Activated CD8-positive, alpha-beta memory T cell treated with anti-CD3 and anti-CD28 coated beads for 48 hours (primary cell): ENCODE data around the gene ATP8A2.
"Not testable (repeated sequence)": the region's sequence is repeated elsewhere in the genome, so short reads cannot be mapped to it uniquely, and the experiment has no call there.

Experiments
- DNase-seq, 3 experiments: peaks; one replicate each; pipeline ENCODE4 v3.0.0-alpha.2; 2020; ENCODE audit warnings: low read depth in 2 of 3, low spot score in 2 of 3

ATP8A2 gene

GRCh38 chr13:25462301-25463125 is 90.7 kb downstream of the ATP8A2 start:
- no peak for DNase-seq

DNA sequence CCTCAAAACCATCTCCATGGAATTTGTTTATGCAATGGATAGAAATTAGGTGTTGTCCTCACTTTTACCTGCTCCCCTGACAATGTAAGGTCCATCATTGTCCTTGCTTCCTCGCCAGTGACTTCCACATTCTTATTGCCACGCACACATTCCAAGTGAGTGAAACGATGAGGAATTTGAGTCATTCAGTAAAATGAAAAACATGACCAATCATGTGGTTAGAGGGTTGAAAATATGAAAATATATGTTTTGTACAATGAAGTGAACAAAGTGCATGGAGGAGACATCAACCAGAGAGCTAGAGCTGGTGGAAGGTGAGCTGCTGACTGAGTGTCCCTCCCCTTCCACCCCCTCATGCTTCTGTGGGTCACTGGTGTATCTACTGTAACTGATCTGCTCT is 91.7 kb downstream of the ATP8A2 start:
- DNase-seq: no peak

DNA sequence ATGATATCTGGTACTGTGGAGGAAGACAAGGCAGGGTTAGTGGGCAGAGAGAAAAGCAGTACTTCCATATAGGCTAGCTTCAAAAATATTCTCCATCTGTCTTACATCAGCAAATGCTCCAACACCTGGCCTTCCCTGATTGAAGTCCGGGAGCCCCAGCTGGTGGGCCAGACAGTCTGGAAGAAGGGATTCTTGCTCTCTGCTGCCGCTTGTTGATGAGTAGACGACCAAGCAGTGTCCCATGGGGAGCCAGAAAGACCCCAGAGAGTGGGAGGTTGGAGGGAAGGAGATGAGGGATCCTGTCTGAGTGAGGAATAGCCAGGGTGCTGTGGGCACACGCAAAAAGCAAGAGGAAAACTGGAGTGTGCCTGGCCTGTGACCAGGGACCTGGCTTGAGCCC is 95.1 kb downstream of the ATP8A2 start:
- DNase-seq: no peak

GRCh38 chr13:25468325-25469168 is 96.8 kb downstream of the ATP8A2 start:
- no peak for DNase-seq

- no peak for DNase-seq
These were observed 97.4 kb downstream of the ATP8A2 start for GRCh38 chr13:25469169-25469525.

DNA sequence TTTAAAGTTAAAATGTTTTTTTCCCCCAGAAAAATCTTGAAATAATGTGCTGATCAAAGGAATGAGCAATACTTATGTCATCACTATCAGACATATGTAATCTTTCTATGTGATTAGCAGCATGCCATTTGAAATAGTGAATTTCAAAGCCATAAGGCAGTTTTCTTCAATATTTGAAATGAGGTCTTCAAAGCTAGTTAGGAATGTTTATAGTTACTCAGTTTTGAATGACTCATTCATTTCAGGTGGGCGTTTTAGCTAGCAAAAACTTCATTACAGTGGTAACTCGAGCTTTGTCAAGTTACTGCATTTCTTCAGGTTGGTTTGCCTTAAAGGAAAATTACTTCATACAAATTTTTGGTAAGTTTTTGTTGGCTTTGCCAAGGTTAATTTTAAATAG is 102.1 kb downstream of the ATP8A2 start:
- no peak for DNase-seq

DNA sequence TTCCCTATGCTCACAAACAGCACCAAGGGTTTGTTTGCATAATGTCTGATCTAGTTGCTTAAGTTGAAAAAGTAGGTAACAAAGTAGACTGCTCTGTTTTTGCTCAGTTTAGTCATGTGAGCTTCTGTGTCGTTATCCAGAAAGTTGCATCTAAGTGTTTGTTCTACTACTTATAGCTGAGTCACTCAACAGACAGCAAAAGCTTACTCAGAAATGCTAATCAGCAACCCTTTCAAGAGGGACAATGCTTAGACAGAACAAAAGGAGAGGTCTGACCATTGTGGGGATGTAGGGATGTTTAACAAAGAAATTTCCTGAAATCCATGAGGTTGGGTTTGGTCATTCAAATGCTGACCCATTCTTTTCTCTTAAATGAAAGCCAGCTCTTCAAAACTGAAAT is 106.4 kb downstream of the ATP8A2 start:
- no peak for DNase-seq

- DNase-seq: no peak
These were observed 117.5 kb downstream of the ATP8A2 start for GRCh38 chr13:25489238-25489637.

DNA sequence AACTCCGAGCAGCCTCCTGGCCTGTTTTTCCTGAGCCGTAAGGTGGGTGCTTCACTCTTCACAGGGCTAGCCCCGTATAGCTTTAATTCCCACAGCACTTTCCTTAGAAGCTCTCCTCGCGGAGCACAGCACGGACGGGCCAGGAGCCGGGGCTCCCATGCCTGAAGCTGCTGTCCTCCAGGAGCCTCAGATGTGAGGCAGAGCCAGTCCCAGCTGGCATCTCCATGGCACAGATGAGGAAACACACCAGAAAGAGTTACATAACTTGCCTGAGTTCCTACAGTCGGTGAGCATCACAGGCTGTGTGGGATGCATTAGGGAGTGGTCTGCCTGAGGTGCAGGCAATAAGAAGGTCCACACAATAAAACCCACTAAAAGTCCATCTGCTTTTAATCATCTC is 118.5 kb downstream of the ATP8A2 start:
- no peak for DNase-seq

DNA sequence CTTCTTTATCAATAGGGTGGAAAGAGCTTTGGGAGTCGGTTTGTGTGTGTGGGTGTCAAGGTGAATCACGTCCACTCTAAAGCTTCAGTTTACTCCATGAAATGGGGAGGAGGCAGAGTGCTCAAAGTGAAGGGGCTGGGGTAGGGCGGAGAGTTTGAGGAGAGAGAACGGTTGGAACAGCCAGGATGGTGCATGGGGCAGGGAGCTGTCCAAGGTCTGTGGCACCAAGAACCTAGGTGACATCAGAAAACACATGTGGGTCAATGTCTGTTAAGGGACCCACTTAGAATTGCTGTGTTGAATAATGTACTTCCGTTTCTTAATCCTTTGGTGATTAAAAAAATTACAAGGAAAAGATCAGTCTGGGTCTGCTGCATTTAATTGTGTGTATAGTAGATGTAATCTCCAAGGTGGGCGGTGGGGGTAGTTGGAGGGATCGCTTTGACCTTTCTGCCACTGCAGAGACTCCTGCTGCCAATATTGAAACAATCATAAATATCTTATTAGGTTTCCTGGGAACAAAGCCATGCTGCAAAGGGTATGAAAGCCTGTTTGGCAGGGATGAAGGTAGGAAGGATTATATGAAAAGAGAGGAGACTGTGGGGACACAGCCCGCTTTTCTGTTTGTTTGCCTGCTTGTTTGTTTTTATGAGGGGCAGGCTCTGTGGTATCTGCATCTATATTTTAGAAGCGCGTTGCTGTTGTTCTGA is 122.3 kb downstream of the ATP8A2 start:
- no peak for DNase-seq

DNA sequence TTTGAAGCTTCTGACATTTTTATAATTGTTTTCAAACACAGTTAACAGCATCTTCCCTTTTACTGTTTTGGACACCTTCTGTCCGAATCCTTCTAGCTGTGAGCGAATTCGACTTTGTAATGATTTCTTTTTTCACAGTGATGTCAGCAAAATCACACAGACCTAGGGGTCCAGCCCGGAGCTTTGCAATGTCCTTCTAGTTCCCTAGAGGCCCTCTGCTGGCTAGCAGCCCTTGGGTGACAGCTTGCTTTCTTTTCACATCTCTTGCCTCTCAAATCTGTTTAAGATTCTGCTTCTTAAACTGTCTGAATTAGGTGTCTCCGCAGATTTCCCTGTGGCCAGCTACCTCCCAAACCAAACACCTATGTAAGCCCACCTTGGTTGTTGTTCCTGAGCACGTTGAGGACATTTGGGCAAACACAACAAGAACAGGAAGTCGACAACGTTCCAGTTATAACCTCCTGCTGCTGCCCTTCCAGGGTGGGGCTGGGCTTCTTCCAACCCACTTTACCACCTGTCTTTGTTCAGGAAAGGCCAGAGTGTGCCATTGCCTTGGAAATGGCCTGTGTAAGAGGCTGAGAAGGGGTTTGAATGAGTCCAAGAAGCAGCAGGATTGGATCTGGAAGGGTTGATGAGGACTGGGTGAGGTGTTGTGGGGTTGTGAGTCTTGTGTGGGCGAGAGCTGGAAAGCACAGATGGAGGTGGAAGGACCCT is 123.1 kb downstream of the ATP8A2 start:
- no peak for DNase-seq

- no peak for DNase-seq
These were observed 129.5 kb downstream of the ATP8A2 start for GRCh38 chr13:25501231-25501630.

GRCh38 chr13:25502031-25502430 is 130.3 kb downstream of the ATP8A2 start:
- no peak for DNase-seq

GRCh38 chr13:25502551-25502950 is 130.8 kb downstream of the ATP8A2 start:
- DNase-seq: no peak

DNA sequence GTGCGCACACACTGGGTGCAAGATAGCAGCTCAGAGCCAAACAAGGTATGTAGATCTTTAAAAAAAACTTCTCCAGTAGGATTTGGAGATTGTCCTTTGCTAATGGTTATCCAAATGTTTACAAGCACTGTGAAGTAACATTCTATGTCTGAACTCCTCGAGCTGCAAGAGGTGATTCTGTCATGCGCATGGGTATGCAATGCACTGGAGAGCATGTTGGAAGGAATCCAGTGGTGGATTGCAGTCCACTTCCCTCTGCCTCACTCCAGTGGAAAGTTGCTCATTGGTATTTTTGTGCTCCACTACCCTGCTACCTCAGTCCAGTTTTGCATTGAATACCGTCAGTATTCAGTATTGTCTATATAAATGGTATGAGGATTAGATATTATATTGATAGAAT is 132.1 kb downstream of the ATP8A2 start:
- DNase-seq: no peak

DNA sequence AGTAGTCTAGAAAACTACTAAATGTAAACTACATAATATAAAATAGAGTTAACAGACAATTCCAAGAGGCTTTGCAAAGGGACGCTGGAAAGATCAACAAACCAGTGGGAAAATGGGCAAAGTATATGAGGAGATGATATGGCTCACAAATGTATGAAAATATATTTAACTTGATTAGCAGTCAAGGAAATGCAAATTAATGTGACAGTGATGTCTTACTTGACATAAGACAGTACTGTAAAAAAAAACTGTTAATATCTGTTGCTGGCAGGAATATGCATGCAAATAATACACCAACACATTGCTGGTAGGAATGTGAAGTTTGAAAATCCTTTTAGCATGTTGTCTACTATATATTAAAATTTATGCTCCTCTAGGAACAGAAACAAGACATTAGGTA is 136.1 kb downstream of the ATP8A2 start:
- DNase-seq: no peak

- not testable (repeated sequence) for DNase-seq
These were observed 141.3 kb downstream of the ATP8A2 start for GRCh38 chr13:25513060-25513459.

- DNase-seq: no peak
These were observed 146.7 kb downstream of the ATP8A2 start for GRCh38 chr13:25518441-25518840.

GRCh38 chr13:25525884-25526283 is 154.1 kb downstream of the ATP8A2 start:
- DNase-seq: no peak

- no peak for DNase-seq
These were observed 156.5 kb downstream of the ATP8A2 start for GRCh38 chr13:25528266-25528665.

DNA sequence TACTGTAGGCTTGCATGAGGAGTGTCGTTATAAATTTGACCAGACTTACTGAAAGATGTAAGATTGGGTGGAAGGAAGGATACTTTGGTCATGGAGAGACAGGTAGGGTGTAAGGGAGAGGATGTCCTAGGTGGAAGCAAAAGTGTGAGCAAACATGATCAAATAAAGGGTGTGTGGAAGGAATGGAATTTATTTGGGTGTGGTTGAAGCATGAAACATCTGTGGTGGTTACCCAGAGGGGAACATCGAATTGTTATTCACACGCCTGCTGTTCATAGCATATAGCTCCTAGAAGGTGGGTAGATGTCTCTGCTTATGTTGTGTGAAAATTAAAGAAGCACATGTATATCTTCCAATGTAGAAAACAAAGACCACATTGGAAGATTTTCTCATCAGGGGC is 157.7 kb downstream of the ATP8A2 start:
- no peak for DNase-seq
